Measurements from ENCODE around the gene MUS81. TPM values are rescaled to one million over a fixed set of nuclear protein-coding genes. Genes with fewer than 3 reads are reported as not detected.

MUS81 gene
- total and polyA plus RNA-seq, 9 of the 15 experiments (the other 6 are each of a cell fraction or from before 2014, with no cell fraction given): 13.4 to 118 (median 53.7) TPM

GRCh38 chr11:65888163-65888814 is 28.1 kb downstream of the MUS81 start, which contains the start of gene FIBP (continued):
- TF ChIP-seq STAT5B (CRISPR knock-in tag; IDR thresholded peaks at IDR 0.05): no peak
- no peak for TF ChIP-seq ZNF41 (CRISPR knock-in tag; conservative IDR thresholded peaks at IDR 0.05)
- no peak for TF ChIP-seq ZNF77 (CRISPR knock-in tag; IDR thresholded peaks at IDR 0.05)
- TF ChIP-seq NELFE (IDR thresholded peaks at IDR 0.05; ENCODE audit: insufficient read depth, insufficient read length): no peak
- TF ChIP-seq HDAC2 (IDR thresholded peaks at IDR 0.05): peak; percentile 59
- TF ChIP-seq TGIF2 (CRISPR knock-in tag; IDR thresholded peaks at IDR 0.05): peak; percentile 22; the same call in 1 of the 2 replicates
- peak; percentile 58 for TF ChIP-seq RBM22 (IDR thresholded peaks at IDR 0.05; ENCODE audit: low read depth, low read length, poor library complexity, severe bottlenecking)
- no peak for TF ChIP-seq ZBTB43 (CRISPR knock-in tag; IDR thresholded peaks at IDR 0.05)
- TF ChIP-seq, protein P1, sequence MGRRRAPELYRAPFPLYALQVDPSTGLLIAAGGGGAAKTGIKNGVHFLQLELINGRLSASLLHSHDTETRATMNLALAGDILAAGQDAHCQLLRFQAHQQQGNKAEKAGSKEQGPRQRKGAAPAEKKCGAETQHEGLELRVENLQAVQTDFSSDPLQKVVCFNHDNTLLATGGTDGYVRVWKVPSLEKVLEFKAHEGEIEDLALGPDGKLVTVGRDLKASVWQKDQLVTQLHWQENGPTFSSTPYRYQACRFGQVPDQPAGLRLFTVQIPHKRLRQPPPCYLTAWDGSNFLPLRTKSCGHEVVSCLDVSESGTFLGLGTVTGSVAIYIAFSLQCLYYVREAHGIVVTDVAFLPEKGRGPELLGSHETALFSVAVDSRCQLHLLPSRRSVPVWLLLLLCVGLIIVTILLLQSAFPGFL (CRISPR knock-in tag; IDR thresholded peaks at IDR 0.05): 0 out of 2 replicates have a peak, but pooled peaks have one; percentile 94
- TF ChIP-seq ZNF444 (CRISPR knock-in tag; IDR thresholded peaks at IDR 0.05): no peak
- no peak for TF ChIP-seq CAMTA2 (CRISPR knock-in tag; conservative IDR thresholded peaks at IDR 0.05)
- TF ChIP-seq CHD1 (IDR thresholded peaks at IDR 0.05; ENCODE audit: low read length): no peak
- TF ChIP-seq CREM (IDR thresholded peaks at IDR 0.05; ENCODE audit: low read depth): peak; percentile 97
- TF ChIP-seq SNIP1 (IDR thresholded peaks at IDR 0.05; ENCODE audit: low read depth): no peak
- peak; percentile 60; the same call in 1 of the 2 replicates for TF ChIP-seq TEAD4 (IDR thresholded peaks at IDR 0.05; ENCODE audit: low read length)
- no peak for TF ChIP-seq TEAD4 (CRISPR knock-in tag; IDR thresholded peaks at IDR 0.05; ENCODE audit: borderline replicate concordance)
- no peak for TF ChIP-seq HSF4 (CRISPR knock-in tag; IDR thresholded peaks at IDR 0.05; ENCODE audit: borderline replicate concordance)
- TF ChIP-seq ARID2 (IDR thresholded peaks at IDR 0.05): no peak
- no peak for TF ChIP-seq POLR2AphosphoS2 (IDR thresholded peaks at IDR 0.05; ENCODE audit: low read length)
- TF ChIP-seq THRAP3 (IDR thresholded peaks at IDR 0.05; ENCODE audit: borderline replicate concordance): 0 out of 2 replicates have a peak, but pooled peaks have one; percentile 19
- no peak for TF ChIP-seq RFX5 (IDR thresholded peaks at IDR 0.05; ENCODE audit: low read depth, low read length)
- TF ChIP-seq ETV6 (IDR thresholded peaks at IDR 0.05; ENCODE audit: borderline replicate concordance in 1 of 2, low read depth in 2 of 2, low read length in 1 of 2): peak; percentile 52 to 72; a peak in 2 of 4 replicates
- TF ChIP-seq ETV6 (CRISPR knock-in tag; IDR thresholded peaks at IDR 0.05; ENCODE audit: borderline replicate concordance): no peak
- TF ChIP-seq PTTG1 (tag; IDR thresholded peaks at IDR 0.05; ENCODE audit: low read depth): no peak
- no peak for TF ChIP-seq ZNF830 (CRISPR knock-in tag; IDR thresholded peaks at IDR 0.05)
- TF ChIP-seq, protein P2, sequence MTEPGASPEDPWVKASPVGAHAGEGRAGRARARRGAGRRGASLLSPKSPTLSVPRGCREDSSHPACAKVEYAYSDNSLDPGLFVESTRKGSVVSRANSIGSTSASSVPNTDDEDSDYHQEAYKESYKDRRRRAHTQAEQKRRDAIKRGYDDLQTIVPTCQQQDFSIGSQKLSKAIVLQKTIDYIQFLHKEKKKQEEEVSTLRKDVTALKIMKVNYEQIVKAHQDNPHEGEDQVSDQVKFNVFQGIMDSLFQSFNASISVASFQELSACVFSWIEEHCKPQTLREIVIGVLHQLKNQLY (CRISPR knock-in tag; conservative IDR thresholded peaks at IDR 0.05): 0 out of 4 replicates have a peak, but pooled peaks of 1 of the 2 experiments have one; percentile 4
- TF ChIP-seq, protein P3, sequence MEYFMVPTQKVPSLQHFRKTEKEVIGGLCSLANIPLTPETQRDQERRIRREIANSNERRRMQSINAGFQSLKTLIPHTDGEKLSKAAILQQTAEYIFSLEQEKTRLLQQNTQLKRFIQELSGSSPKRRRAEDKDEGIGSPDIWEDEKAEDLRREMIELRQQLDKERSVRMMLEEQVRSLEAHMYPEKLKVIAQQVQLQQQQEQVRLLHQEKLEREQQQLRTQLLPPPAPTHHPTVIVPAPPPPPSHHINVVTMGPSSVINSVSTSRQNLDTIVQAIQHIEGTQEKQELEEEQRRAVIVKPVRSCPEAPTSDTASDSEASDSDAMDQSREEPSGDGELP (CRISPR knock-in tag; IDR thresholded peaks at IDR 0.05; ENCODE audit: borderline replicate concordance): peak; percentile 88
